HAP-1 (cell line): ENCODE results near the gene PHF1.
"Not testable (repeated sequence)": the region's sequence is repeated elsewhere in the genome, so short reads cannot be mapped to it uniquely, and the experiment has no call there.

ENCODE experiments used
- DNase-seq, 2 experiments: peaks; one replicate each; pipeline ENCODE4 v3.0.0-alpha.2; 2016 to 2020; ENCODE audit warnings: low spot score in 2 of 2
- H3K27me3 ChIP-seq: fragments of 250-450 bp; sonication (Bioruptor Pico); 2 replicates; pipeline ENCODE4 v1.5.1; 2020; ENCODE audit warnings: low read depth, mild to moderate bottlenecking, moderate library complexity
- H3K36me3 ChIP-seq: fragments of 250-450 bp; sonication (Bioruptor Pico); replicated peaks from 2 replicates; pipeline ENCODE4 v1.5.1; 2020; ENCODE audit warnings: mild to moderate bottlenecking
- H3K4me1 ChIP-seq: fragments of 250-450 bp; sonication (Bioruptor Pico); 2 replicates; pipeline ENCODE4 v1.5.1; 2020; ENCODE audit warnings: mild to moderate bottlenecking
- H3K4me3 ChIP-seq: fragments of 250-450 bp; sonication (Bioruptor Pico); 2 replicates; pipeline ENCODE4 v1.5.1; 2020; ENCODE audit warnings: mild to moderate bottlenecking, moderate library complexity
- H3K9me3 ChIP-seq: fragments of 250-450 bp; sonication (Bioruptor Pico); 2 replicates; pipeline ENCODE4 v1.5.1; 2020; ENCODE audit warnings: mild to moderate bottlenecking, moderate library complexity
- in situ Hi-C: fragments of 300-500 bp; cut with MboI; formaldehyde crosslinking; loops from 3 replicates; pipeline ENCODE4 v1.14.3; 2020; ENCODE audit warnings: low sequenced_read_pairs, inconsistent platforms, mixed read lengths

PHF1 gene

GRCh38 chr6:33410711-33411631 lies at the start of gene PHF1:
Gene PHF1 (plus strand): TSS chr6:33411014. CDS start chr6:33412264, 1,250 bp downstream.
- peak in 1 of 2 experiments; percentile 64 for DNase-seq
- H3K9me3 ChIP-seq = no peaks in the 10 kb centered on the region
- peaks cover 47% of the 10 kb centered on the region for H3K36me3 ChIP-seq
- in situ Hi-C loops = no loop called here
- H3K27me3 ChIP-seq = no peaks in the 10 kb centered on the region
- H3K4me1 ChIP-seq = peaks cover 6% of the 10 kb centered on the region
- peak within 1 kb of the TSS; percentile 46 for H3K4me3 ChIP-seq

- H3K36me3 ChIP-seq, DNase-seq, H3K9me3 ChIP-seq, in situ Hi-C loops, H3K4me3 ChIP-seq: not testable (repeated sequence)
- Histone ChIP-seq H3K4me1 (peaks cover 14% of the 10 kb centered on the region), H3K27me3 (peaks cover 35% of the 10 kb centered on the region)
Measured at GRCh38 chr6:33363486-33363885, 47.3 kb upstream of the PHF1 start.

DNA sequence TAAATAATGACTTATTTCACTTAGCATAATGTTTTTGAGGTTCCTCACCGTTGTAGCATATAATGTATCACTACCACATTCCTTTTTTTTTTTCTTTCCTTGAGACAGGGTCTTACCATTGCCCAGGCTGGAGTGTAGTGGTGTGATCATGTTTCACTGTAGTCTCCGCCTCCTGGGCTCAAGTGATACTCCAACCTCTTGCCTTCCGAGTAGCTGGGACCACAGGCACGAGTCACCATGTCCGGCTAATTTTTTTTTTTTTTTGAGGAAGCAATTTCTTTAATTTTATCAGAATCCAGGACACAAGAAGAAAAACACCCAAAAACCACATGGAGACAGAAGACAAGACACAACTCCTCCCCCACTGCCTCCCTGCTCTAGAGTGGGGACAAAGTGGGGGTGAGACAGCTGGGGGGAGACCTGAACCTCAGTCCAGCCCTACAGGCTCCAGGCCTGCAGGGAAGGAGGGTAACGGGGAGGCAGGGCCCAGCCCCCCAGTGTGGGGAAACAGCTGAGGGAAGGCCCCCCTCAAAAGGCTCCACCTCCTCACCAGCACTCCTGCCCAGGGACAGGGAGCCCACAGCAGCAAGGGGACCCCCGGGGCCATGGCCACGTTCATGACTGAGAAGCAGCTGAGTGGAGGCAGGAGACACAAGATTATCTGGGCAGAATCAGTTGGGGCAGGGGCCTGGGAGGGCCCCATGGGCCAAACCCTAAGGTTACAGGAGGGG lies 46.2 kb upstream of the PHF1 start:
- DNase-seq = peak in 1 of 2 experiments; percentile 35
- in situ Hi-C loops, H3K4me3 ChIP-seq, H3K9me3 ChIP-seq, H3K4me1 ChIP-seq, H3K36me3 ChIP-seq: not testable (repeated sequence)
- H3K27me3 ChIP-seq = peaks cover 40% of the 10 kb centered on the region

GRCh38 chr6:33365206-33365971 lies 45.4 kb upstream of the PHF1 start:
- H3K27me3 ChIP-seq = peaks cover 36% of the 10 kb centered on the region
- H3K4me1 ChIP-seq, H3K36me3 ChIP-seq, H3K4me3 ChIP-seq, DNase-seq, H3K9me3 ChIP-seq, in situ Hi-C loops: not testable (repeated sequence)

GRCh38 chr6:33367009-33367714 lies 43.7 kb upstream of the PHF1 start:
- Histone ChIP-seq H3K4me3 (no peak overlapping the region), H3K9me3 (no peaks in the 10 kb centered on the region), H3K4me1 (no peaks in the 10 kb centered on the region), H3K27me3 (peaks cover 18% of the 10 kb centered on the region), H3K36me3 (no peaks in the 10 kb centered on the region)
- in situ Hi-C loops = no loop called here
- no peak for DNase-seq

- in situ Hi-C loops, H3K4me1 ChIP-seq, DNase-seq, H3K4me3 ChIP-seq, H3K9me3 ChIP-seq, H3K36me3 ChIP-seq: not testable (repeated sequence)
- H3K27me3 ChIP-seq = peaks cover 16% of the 10 kb centered on the region
Measured at GRCh38 chr6:33367715-33368025, 43.1 kb upstream of the PHF1 start.

GRCh38 chr6:33371901-33372300 lies 38.9 kb upstream of the PHF1 start:
- DNase-seq, in situ Hi-C loops, H3K4me1 ChIP-seq, H3K4me3 ChIP-seq, H3K36me3 ChIP-seq, H3K9me3 ChIP-seq, H3K27me3 ChIP-seq: not testable (repeated sequence)

DNA sequence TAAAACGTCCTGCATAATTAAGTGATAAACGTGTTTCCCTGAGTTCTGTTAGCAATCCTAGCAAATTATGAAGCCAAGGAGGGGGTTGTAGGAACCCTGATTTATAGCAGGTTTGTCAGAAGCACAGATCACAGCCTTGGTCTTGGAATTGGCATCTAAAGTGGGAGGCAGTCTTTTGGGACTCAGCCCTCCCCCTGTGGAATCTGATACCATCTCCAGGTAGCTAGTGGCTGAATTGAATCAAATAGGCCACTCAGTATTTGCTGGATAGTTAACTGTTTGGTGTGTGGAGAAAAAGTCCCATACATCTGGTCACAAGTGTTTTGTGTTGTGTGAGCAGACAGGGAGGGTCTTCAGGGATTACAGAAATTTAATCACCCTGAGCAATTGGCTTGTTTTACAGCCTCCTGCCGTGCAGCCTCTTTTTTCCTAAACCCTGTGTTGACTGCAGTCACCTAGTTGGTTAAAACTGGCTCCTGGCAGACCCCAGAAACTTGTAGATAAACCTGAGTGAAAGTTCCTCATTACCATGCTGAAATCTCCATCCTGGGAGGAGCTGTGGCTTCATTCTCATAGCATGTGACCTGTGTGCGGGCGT lies 38.2 kb upstream of the PHF1 start:
- no peaks in the 10 kb centered on the region for H3K36me3 ChIP-seq
- no peaks in the 10 kb centered on the region for H3K4me1 ChIP-seq
- no peaks in the 10 kb centered on the region for H3K9me3 ChIP-seq
- peaks cover 5% of the 10 kb centered on the region; the same call in 1 of the 2 replicates for H3K27me3 ChIP-seq
- in situ Hi-C loops = no loop called here
- H3K4me3 ChIP-seq = no peak overlapping the region
- no peak for DNase-seq

DNA sequence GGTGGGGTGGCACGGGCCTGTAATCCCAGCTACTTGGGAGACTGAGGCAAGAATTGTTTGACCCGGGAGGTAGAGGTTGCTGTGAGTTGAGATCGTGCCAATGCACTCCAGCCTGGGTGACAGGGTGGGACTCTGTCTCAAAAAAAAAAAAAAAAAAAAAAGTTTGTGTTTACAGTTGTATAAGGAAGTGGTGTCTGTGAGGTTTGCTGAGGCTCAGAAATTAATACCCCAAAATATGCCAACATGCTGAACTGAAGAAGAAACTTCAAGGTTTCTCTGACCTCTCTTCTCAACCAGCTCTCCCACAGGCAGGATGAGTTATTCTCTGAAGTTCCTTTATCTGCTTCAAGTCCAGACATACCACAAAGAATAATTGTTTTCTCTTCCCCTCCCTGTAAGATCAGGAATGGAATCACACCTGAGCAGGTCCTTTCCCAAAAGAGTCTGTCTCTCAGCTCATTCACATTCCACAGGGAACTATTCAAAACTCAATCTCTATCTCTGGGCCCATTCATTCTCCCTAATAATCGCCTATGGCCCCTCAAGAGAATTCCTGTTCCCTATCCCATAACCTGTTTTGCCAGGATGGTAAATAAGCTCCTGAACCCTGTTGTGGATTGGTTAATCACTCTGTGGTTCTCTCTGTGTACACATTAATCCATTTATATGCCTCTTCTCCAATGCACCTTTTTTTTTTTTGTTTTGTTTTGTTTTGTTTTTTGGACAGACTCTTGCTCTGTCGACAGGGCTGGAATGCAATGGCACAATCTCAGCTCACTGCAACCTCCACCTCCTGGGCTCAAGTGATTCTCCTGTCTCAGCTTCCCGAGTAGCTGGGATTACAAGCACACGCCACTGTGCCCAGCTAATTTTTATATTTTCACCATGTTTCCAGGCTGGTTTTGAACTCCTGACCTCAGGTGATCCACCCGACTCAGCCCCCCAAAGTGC lies 36.6 kb upstream of the PHF1 start:
- H3K27me3 ChIP-seq = peaks cover 2% of the 10 kb centered on the region; the same call in 1 of the 2 replicates
- no peak overlapping the region for H3K4me3 ChIP-seq
- H3K9me3 ChIP-seq = no peaks in the 10 kb centered on the region
- in situ Hi-C loops = no loop called here
- no peak for DNase-seq
- no peaks in the 10 kb centered on the region for H3K4me1 ChIP-seq
- no peaks in the 10 kb centered on the region for H3K36me3 ChIP-seq

DNA sequence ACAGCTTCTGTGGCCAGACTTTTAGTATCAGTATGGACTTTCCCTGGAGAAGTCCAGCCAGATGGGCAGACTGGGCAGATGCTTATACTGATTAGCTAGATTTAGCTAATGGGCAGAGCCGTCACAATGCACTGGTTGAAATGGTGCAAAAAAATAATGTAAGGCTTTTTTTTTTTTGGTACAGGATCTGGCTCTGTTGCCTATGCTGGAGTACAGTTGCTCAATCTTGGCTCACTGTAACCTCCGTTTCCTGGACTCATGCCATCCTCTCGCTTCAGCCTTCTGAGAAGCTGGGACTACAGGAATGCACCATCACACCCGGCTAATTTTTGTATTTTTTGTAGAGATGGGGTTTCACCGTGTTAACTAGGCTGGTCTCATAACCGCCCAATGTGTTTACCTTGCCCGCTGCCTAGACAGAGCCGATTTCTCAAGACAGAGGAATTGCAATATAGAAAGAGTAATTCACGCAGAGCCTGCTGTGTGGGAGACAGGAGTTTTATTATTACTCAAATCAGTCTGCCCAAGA lies 35.6 kb upstream of the PHF1 start:
- H3K27me3 ChIP-seq = no peaks in the 10 kb centered on the region
- no peaks in the 10 kb centered on the region for H3K4me1 ChIP-seq
- in situ Hi-C loops = no loop called here
- H3K36me3 ChIP-seq = no peaks in the 10 kb centered on the region
- H3K4me3 ChIP-seq = no peak overlapping the region
- DNase-seq = no peak
- no peaks in the 10 kb centered on the region for H3K9me3 ChIP-seq

GRCh38 chr6:33377171-33377570 lies 33.6 kb upstream of the PHF1 start:
- no peak for DNase-seq
- H3K9me3 ChIP-seq = no peaks in the 10 kb centered on the region
- no peak overlapping the region for H3K4me3 ChIP-seq
- H3K27me3 ChIP-seq = no peaks in the 10 kb centered on the region
- no peaks in the 10 kb centered on the region for H3K36me3 ChIP-seq
- H3K4me1 ChIP-seq = no peaks in the 10 kb centered on the region
- in situ Hi-C loops = no loop called here

GRCh38 chr6:33379184-33379583 lies 31.6 kb upstream of the PHF1 start:
- H3K4me3 ChIP-seq, H3K4me1 ChIP-seq, in situ Hi-C loops, H3K27me3 ChIP-seq, DNase-seq, H3K9me3 ChIP-seq, H3K36me3 ChIP-seq: not testable (repeated sequence)
